Fibroblast of lung (primary cell): ENCODE results near the gene CMBL. TPM values are rescaled to one million over a fixed set of nuclear protein-coding genes. Genes with fewer than 3 reads are reported as not detected.
A peak's percentile ranks its signal among the peaks of the same experiment; 100 is the strongest.

Source experiments
- DNase-seq, 2 donors: peaks; one replicate each; pipeline versions ENCODE4 v3.0.0 to v3.0.0-alpha.2; 2010; ENCODE audit warnings: low read depth in 2 of 2
- H2AFZ ChIP-seq: 2 replicates; pipeline ENCODE4 v1.5.1; 2012; ENCODE audit warnings: low read length, control low read depth, inconsistent platforms
- H3K27ac ChIP-seq: 2 replicates; pipeline ENCODE4 v1.5.1; 2011; ENCODE audit warnings: low read length, control low read depth; ENCODE audit not compliant: insufficient read depth
- H3K27me3 ChIP-seq: 2 replicates; pipeline ENCODE4 v1.5.1; 2011; ENCODE audit warnings: mild to moderate bottlenecking, low read length; ENCODE audit not compliant: control insufficient read depth, insufficient read depth
- H3K36me3 ChIP-seq: 2 replicates; pipeline ENCODE4 v1.5.1; 2011; ENCODE audit warnings: low read length; ENCODE audit not compliant: control insufficient read depth, insufficient read depth
- H3K4me1 ChIP-seq: 2 replicates; pipeline ENCODE4 v1.5.1; 2011; ENCODE audit warnings: low read length; ENCODE audit not compliant: control insufficient read depth, insufficient read depth; ENCODE audit errors: extremely low read depth
- H3K4me2 ChIP-seq: 2 replicates; pipeline ENCODE4 v1.5.1; 2011; ENCODE audit warnings: low read length, control low read depth; ENCODE audit not compliant: insufficient read depth; ENCODE audit errors: extremely low read depth
- H3K4me3 ChIP-seq, 4 experiments: fragments of 200-600 bp in 1 of 4; sonication (generic) in 1 of 4; replicated peaks in 1 of 4; 2 replicates each; pipeline ENCODE4 v1.5.1; 2011 to 2016; ENCODE audit warnings: low read length in 4 of 4, low read depth in 3 of 4, mild to moderate bottlenecking in 3 of 4, control low read depth in 2 of 4, inconsistent platforms in 1 of 4, mixed read lengths in 1 of 4; ENCODE audit not compliant: insufficient read depth in 1 of 4; ENCODE audit errors: control extremely low read depth in 1 of 4
- H3K79me2 ChIP-seq: 2 replicates; pipeline ENCODE4 v1.5.1; 2012; ENCODE audit warnings: mild to moderate bottlenecking, low read length, inconsistent platforms; ENCODE audit not compliant: control insufficient read depth, insufficient read depth
- H3K9ac ChIP-seq: 2 replicates; pipeline ENCODE4 v1.5.1; 2011; ENCODE audit warnings: mild to moderate bottlenecking, low read length, control low read depth; ENCODE audit not compliant: insufficient read depth
- H3K9me3 ChIP-seq: 2 replicates; pipeline ENCODE4 v1.5.1; 2012; ENCODE audit warnings: low read depth, low read length; ENCODE audit not compliant: control insufficient read depth, insufficient read depth
- H4K20me1 ChIP-seq: 2 replicates; pipeline ENCODE4 v1.5.1; 2011; ENCODE audit warnings: low read length; ENCODE audit not compliant: control insufficient read depth, insufficient read depth; ENCODE audit errors: extremely low read depth
- EZH2 ChIP-seq: IDR thresholded peaks from 2 replicates; pipeline ENCODE4 v1.5.1; 2012; ENCODE audit warnings: low read length, control low read depth, mild to moderate bottlenecking; ENCODE audit errors: missing control alignments
- polyA plus RNA-seq, 2 donors: library from polyadenylated mRNA; depleted of rRNA in 1 of 2; stranded (reverse) in 1 of 2; unstranded in 1 of 2; fragments of >200 nt; gene quantifications; 2 replicates each; pipeline ENCODE4 v1.2.1, GENCODE V29; 2011 to 2012; ENCODE audit warnings: missing spikeins in 1 of 2
- total RNA-seq: library from RNA; depleted of rRNA; stranded (reverse); fragments of >200 nt; gene quantifications from 2 replicates; pipeline ENCODE4 v1.2.1, GENCODE V29; 2014
- TF ChIP-seq, protein P1 (sequence below), 2 donors: IDR thresholded peaks in 1 of 2; conservative IDR thresholded peaks in 1 of 2; 1 replicate in 1 of 2; 2 replicates in 1 of 2; pipeline ENCODE4 v1.5.1; 2011 to 2012; ENCODE audit warnings: low read length in 2 of 2, control low read depth in 1 of 2, inconsistent platforms in 1 of 2, low read depth in 1 of 2, mild to moderate bottlenecking in 1 of 2

CMBL gene
- total and polyA plus RNA-seq, 2 donors (not counting 1 experiment from before 2014, with no cell fraction given) = 18.6 to 20.8 TPM

DNA sequence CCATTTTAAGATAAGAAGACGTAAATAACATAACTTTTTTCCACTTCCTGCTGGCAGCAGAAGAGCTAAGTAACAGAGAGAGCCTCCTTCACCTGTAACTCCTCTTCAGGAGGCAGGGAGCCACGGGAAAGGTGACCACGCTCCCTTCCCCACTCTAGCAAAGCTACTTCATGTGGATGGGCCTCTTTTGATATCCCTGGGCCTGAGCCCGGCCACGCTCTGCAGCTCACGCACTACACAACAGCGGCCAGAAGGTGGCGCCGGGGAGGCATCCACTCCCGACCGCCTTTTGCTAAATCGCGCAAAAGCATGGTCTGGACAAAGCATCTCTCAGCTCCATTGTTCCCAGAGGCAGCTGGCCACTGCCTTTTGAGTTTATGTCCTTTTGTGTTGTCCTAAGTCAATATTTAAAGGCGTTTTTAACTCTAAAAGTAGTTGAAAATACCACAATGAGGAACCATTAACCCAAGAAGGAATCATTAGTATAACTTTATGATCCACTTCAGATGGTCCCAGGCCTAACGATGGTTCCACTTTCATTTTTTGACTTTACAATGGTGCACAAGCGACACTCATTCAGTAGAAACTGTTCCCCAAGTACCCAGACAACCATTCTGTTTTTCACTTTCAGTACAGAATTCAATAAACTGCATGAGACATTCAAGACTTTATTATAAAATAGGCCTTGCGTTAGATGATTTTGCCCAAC, 23.6 kb downstream of the CMBL start:
- Histone ChIP-seq H3K9me3 (no peaks in the 10 kb centered on the region), H4K20me1 (no peaks in the 10 kb centered on the region), H2AFZ (no peak overlapping the region), H3K9ac (no peak overlapping the region), H3K79me2 (no peaks in the 10 kb centered on the region), H3K4me3 (no peak overlapping the region), H3K27ac (no peak overlapping the region), H3K4me1 (no peaks in the 10 kb centered on the region), H3K27me3 (no peaks in the 10 kb centered on the region), H3K4me2 (no peak overlapping the region), H3K36me3 (no peaks in the 10 kb centered on the region)
- peak; percentile 54 to 78 for DNase-seq
- TF ChIP-seq, protein P1, sequence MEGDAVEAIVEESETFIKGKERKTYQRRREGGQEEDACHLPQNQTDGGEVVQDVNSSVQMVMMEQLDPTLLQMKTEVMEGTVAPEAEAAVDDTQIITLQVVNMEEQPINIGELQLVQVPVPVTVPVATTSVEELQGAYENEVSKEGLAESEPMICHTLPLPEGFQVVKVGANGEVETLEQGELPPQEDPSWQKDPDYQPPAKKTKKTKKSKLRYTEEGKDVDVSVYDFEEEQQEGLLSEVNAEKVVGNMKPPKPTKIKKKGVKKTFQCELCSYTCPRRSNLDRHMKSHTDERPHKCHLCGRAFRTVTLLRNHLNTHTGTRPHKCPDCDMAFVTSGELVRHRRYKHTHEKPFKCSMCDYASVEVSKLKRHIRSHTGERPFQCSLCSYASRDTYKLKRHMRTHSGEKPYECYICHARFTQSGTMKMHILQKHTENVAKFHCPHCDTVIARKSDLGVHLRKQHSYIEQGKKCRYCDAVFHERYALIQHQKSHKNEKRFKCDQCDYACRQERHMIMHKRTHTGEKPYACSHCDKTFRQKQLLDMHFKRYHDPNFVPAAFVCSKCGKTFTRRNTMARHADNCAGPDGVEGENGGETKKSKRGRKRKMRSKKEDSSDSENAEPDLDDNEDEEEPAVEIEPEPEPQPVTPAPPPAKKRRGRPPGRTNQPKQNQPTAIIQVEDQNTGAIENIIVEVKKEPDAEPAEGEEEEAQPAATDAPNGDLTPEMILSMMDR (conservative IDR thresholded peaks at IDR 0.05 in 1 of 2, IDR thresholded peaks at IDR 0.05 in 1 of 2; ENCODE audit: low read depth in 1 of 2, low read length in 2 of 2) = peak; percentile 95
- no peak for TF ChIP-seq EZH2

DNA sequence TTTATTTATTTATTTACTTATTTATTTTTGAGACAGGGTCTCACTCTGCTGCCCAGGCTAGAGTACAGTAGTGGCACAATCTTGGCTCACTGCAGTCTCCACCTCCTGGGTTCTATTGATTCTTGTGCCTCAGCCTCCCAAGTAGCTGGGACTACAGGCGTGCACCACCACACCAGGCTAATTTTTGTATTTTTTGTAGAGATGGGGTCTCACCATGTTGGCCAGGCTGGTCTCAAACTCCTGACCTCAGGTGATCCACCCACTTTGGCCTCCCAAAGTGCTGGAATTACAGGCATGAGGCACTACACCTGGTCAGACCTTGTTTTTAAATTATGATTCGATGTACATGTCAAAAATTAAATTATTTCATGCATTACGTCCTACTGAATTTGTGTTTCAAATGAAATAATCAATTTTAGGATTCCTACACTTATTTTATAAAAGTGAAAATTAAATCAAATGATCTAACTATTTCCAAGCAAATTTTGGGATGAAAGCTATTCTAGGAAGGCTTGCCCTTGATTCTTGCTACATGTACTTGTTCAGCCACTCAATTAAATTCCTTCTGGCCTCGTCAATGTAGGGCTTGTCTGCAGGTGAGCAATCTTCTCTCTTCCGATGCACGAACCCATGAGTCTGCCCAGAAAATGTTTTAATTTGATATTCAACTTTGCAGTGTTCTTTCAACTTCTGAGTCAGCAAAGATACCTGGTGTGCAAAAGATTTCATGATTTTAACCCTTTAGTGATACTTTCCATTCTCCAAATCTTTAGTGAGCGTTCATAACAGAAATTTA, 27.6 kb downstream of the CMBL start:
- no peak for TF ChIP-seq EZH2
- TF ChIP-seq, protein P1 (conservative IDR thresholded peaks at IDR 0.05 in 1 of 2, IDR thresholded peaks at IDR 0.05 in 1 of 2; ENCODE audit: low read depth in 1 of 2, low read length in 2 of 2) = no peak
- H3K36me3 ChIP-seq = no peaks in the 10 kb centered on the region
- H3K79me2 ChIP-seq = no peaks in the 10 kb centered on the region
- no peaks in the 10 kb centered on the region for H3K9me3 ChIP-seq
- H2AFZ ChIP-seq = no peak overlapping the region
- no peaks in the 10 kb centered on the region for H4K20me1 ChIP-seq
- DNase-seq = no peak
- no peaks in the 10 kb centered on the region for H3K27me3 ChIP-seq
- no peak overlapping the region for H3K4me2 ChIP-seq
- H3K4me3 ChIP-seq = no peak overlapping the region
- no peak overlapping the region for H3K27ac ChIP-seq
- H3K9ac ChIP-seq = no peak overlapping the region
- H3K4me1 ChIP-seq = no peaks in the 10 kb centered on the region

DNA sequence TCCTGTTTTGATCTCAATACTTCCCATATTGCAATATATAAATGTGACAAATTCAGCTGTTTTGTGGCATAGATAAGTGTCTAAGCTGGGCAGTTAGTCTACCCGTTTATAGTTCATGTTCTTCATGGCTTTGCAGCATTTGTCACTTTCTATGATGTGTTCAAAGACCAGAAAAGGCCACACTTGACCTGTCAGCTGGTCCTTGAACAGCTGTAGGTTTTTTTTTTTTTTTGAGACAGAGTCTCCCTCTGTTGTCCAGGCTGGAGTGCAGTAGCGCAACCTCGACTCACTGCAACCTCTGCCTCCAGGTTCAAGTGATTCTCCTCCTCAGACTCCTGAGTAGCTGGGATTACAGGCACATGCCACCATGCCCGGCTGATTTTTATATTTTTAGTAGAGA, 28.4 kb downstream of the CMBL start:
- no peak overlapping the region for H3K4me3 ChIP-seq
- H3K4me1 ChIP-seq = no peaks in the 10 kb centered on the region
- no peaks in the 10 kb centered on the region for H3K27me3 ChIP-seq
- no peak overlapping the region for H3K4me2 ChIP-seq
- H3K36me3 ChIP-seq = no peaks in the 10 kb centered on the region
- H3K9ac ChIP-seq = no peak overlapping the region
- H3K9me3 ChIP-seq = no peaks in the 10 kb centered on the region
- no peak overlapping the region for H3K27ac ChIP-seq
- H2AFZ ChIP-seq = no peak overlapping the region
- H3K79me2 ChIP-seq = no peaks in the 10 kb centered on the region
- no peaks in the 10 kb centered on the region for H4K20me1 ChIP-seq
- DNase-seq = no peak
- TF ChIP-seq, protein P1 (conservative IDR thresholded peaks at IDR 0.05 in 1 of 2, IDR thresholded peaks at IDR 0.05 in 1 of 2; ENCODE audit: low read depth in 1 of 2, low read length in 2 of 2) = no peak
- no peak for TF ChIP-seq EZH2
